GM06990 (cell line): ENCODE data around the gene LGR4.

Source experiments
- DNase-seq: peaks from one replicate; pipeline ENCODE4 v3.0.0-alpha.2; 2011; ENCODE audit not compliant: insufficient read length; ENCODE audit errors: extremely low read depth
- H3K27me3 ChIP-seq: replicated peaks from 2 replicates; pipeline ENCODE4 v1.6.0; 2011; ENCODE audit warnings: low read length; ENCODE audit not compliant: control insufficient read depth, insufficient read depth
- H3K36me3 ChIP-seq: 2 replicates; pipeline ENCODE4 v1.5.1; 2011; ENCODE audit warnings: low read length; ENCODE audit not compliant: control insufficient read depth, insufficient read depth
- H3K4me3 ChIP-seq: replicated peaks from 2 replicates; pipeline ENCODE4 v1.5.1; 2011; ENCODE audit warnings: low read depth, mild to moderate bottlenecking, control low read depth, low read length
- TF ChIP-seq, protein P1 (sequence below): IDR thresholded peaks from 2 replicates; pipeline ENCODE4 v1.5.1; 2011; ENCODE audit warnings: low read length, control low read depth, mild to moderate bottlenecking, inconsistent platforms; ENCODE audit not compliant: insufficient read depth, poor library complexity, severe bottlenecking

The LGR4 gene

DNA sequence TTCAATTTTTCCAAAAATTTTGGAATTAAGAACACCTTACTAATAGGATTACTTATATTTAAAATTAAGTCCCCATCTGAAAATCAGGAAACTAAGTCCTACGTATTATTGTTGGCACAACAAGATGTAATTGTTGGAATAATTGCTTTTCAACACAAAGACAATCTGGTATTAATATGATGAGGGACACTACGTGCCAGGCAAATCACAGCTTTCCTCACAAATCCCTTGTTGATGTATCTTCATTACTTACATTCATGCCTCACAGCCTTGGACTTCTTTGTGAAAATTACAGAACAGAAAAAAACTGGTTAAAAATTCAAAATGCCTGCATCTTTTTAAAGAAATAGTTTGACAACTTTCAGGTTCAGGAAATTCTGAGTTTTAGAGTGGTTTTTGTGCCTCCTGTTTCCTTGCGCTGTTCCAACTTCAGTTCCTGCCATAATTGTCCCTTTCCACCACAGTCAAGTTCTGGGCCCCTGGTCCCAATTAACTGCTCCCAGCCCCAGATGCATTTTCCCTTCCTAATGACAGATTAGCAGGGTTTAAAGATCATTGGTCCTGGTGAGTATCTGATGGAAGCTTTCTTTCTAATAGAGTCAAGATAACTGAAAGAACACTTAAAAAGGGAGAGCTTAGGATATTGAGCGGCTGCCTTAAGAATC, 86.3 kb downstream of the LGR4 start:
- Histone ChIP-seq H3K4me3 (no peak overlapping the region), H3K36me3 (no peaks in the 10 kb centered on the region), H3K27me3 (no peaks in the 10 kb centered on the region)
- DNase-seq: no peak
- TF ChIP-seq, protein P1, sequence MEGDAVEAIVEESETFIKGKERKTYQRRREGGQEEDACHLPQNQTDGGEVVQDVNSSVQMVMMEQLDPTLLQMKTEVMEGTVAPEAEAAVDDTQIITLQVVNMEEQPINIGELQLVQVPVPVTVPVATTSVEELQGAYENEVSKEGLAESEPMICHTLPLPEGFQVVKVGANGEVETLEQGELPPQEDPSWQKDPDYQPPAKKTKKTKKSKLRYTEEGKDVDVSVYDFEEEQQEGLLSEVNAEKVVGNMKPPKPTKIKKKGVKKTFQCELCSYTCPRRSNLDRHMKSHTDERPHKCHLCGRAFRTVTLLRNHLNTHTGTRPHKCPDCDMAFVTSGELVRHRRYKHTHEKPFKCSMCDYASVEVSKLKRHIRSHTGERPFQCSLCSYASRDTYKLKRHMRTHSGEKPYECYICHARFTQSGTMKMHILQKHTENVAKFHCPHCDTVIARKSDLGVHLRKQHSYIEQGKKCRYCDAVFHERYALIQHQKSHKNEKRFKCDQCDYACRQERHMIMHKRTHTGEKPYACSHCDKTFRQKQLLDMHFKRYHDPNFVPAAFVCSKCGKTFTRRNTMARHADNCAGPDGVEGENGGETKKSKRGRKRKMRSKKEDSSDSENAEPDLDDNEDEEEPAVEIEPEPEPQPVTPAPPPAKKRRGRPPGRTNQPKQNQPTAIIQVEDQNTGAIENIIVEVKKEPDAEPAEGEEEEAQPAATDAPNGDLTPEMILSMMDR: no peak

- no peaks in the 10 kb centered on the region for H3K27me3 ChIP-seq
- TF ChIP-seq, protein P1: no peak
- DNase-seq: no peak
- H3K36me3 ChIP-seq: no peaks in the 10 kb centered on the region
- H3K4me3 ChIP-seq: no peak overlapping the region
Measured at GRCh38 chr11:27385245-27385644, 87.3 kb downstream of the LGR4 start.

- TF ChIP-seq, protein P1: no peak
- no peaks in the 10 kb centered on the region for H3K36me3 ChIP-seq
- no peak overlapping the region for H3K4me3 ChIP-seq
- DNase-seq: no peak
- H3K27me3 ChIP-seq: no peaks in the 10 kb centered on the region
Measured at GRCh38 chr11:27384227-27384626, 88.4 kb downstream of the LGR4 start.

GRCh38 chr11:27383645-27384044, 88.9 kb downstream of the LGR4 start:
- no peak overlapping the region for H3K4me3 ChIP-seq
- TF ChIP-seq, protein P1: no peak
- H3K27me3 ChIP-seq: no peaks in the 10 kb centered on the region
- DNase-seq: no peak
- H3K36me3 ChIP-seq: no peaks in the 10 kb centered on the region

DNA sequence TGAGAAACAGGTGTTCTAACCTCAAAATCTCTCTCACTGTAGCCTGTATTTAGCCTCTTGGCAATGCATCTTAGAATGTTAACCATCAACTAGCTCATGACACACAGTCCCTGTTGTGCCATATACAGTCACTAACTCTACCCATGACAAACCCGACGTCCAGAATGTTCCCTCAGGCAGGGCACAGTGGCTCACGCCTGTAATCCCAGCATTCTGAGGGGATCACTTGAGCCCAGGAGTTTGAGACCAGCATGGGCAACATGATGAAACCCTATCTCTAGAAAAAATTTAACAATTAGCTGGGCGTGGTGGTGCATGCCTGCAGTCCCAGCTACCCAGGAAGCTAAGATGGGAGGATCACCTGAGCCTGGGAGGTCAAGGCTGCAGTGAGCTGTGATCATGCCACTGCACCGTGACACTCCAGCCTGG, 91.3 kb downstream of the LGR4 start:
- Histone ChIP-seq H3K36me3 (no peaks in the 10 kb centered on the region), H3K27me3 (no peaks in the 10 kb centered on the region), H3K4me3 (no peak overlapping the region)
- no peak for DNase-seq
- TF ChIP-seq, protein P1: no peak

DNA sequence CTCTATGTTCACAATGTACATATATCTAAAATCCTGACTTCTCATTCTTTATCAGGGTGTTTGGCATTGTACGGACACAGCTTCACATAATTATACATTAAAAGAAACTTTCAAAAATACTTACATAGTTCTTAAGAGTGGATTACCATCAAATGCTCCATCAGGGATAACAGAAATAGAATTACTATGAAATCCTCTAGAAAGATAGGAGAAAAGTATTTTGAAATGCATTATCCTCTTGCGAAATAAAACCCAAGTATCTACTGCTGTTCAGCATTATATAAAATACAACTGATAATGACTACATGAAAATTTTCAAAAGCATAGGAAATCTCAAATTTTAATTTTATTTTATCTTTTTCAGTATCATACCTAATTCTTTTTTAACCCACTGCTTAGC, 91.8 kb downstream of the LGR4 start:
- Histone ChIP-seq H3K36me3 (no peaks in the 10 kb centered on the region), H3K4me3 (no peak overlapping the region), H3K27me3 (no peaks in the 10 kb centered on the region)
- TF ChIP-seq, protein P1: no peak
- DNase-seq: no peak
